Prostate gland (tissue), 2 donors: Measurements from ENCODE around the gene CARS1. TPM values are rescaled to one million over a fixed set of nuclear protein-coding genes. Genes with fewer than 3 reads are reported as not detected.

Source experiments
- DNase-seq: peaks from one replicate; pipeline ENCODE4 v3.0.0-alpha.2; 2019; ENCODE audit warnings: low spot score
- H3K27ac ChIP-seq, 2 donors: fragments of 200-600 bp; sonication (generic); 2 replicates each; pipeline ENCODE4 v1.5.1; 2017 to 2019
- H3K27me3 ChIP-seq: fragments of 200-600 bp; sonication (generic); replicated peaks from 2 replicates; pipeline ENCODE4 v1.5.1; 2019; ENCODE audit not compliant: insufficient read depth
- H3K36me3 ChIP-seq, 2 donors: fragments of 200-600 bp; sonication (generic); 1 replicate in 1 of 2; 2 replicates in 1 of 2; pipeline versions ENCODE4 v1.5.1 to v1.8.1; 2017 to 2019
- H3K4me1 ChIP-seq: fragments of 200-600 bp; sonication (generic); replicated peaks from 2 replicates; pipeline ENCODE4 v1.5.1; 2019
- H3K4me3 ChIP-seq, 2 donors: fragments of 200-600 bp; sonication (generic); 2 replicates each; pipeline ENCODE4 v1.5.1; 2017 to 2019
- H3K9me3 ChIP-seq: fragments of 200-600 bp; sonication (generic); 2 replicates; pipeline ENCODE4 v1.5.1; 2017
- POLR2A ChIP-seq: fragments of 450-650 bp; IDR thresholded peaks from one replicate; pipeline ENCODE4 v1.6.1; 2016; ENCODE audit warnings: antibody characterized with exemption, mild to moderate bottlenecking
- POLR2AphosphoS5 ChIP-seq: sonication (generic); formaldehyde crosslinking; IDR thresholded peaks from one replicate; pipeline ENCODE4 v1.6.1; 2017; ENCODE audit warnings: antibody characterized with exemption
- WGBS: methylation state at CpG from one replicate; pipeline ENCODE4 v1.1.5; 2018; 5-methylcytosine and 5-hydroxymethylcytosine counted together
- intact Hi-C: fragments of 100-400 bp; cut with DNase I; formaldehyde crosslinking; loops from one replicate; pipeline ENCODE4 v1.14.2; 2022
- total RNA-seq, 2 donors: library from RNA; depleted of rRNA; stranded (reverse); fragments of >200 nt; gene quantifications; one replicate each; pipeline ENCODE4 v1.1.0, GENCODE V29; 2016
- TF ChIP-seq, protein P1 (sequence below), 4 experiments: fragments of 200-600 bp in 2 of 4; fragments of 450-650 bp in 2 of 4; sonication (generic) in 2 of 4; IDR thresholded peaks; 1 replicate in 3 of 4; 2 replicates in 1 of 4; pipeline ENCODE4 v1.5.1; 2016 to 2019; ENCODE audit warnings: antibody characterized with exemption in 4 of 4, mild to moderate bottlenecking in 2 of 4, moderate library complexity in 2 of 4

CARS1 gene
- total RNA-seq, 2 donors from 2014 or later: 25.6 to 28.9 TPM

DNA sequence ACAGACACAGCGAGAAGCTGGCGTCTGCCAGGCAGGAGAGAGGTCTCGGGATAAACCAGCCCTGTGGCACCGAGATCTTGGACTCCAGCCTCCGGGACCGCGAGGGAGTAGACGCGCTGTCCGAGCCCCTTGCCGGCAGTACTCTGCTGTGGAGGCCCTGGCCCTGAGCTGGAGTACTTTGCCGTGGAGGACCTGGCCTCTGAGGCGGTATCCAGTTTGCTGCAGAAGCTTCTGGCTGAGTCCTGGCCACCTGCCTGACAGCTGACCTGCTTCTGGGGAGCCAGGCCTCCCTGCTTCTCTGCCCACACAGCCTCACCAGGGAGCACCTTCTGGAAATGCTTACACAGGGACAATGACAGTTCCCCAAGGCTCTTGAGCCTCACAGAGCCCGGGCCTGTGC, 31.6 kb upstream of the CARS1 start:
- H3K36me3 ChIP-seq: peaks cover 0 to 5% of the 10 kb centered on the region in 2 donors
- H3K9me3 ChIP-seq: no peaks in the 10 kb centered on the region
- H3K27ac ChIP-seq: no peak overlapping the region
- no peak overlapping the region for H3K4me3 ChIP-seq
- intact Hi-C loops: no loop called here
- DNase-seq: no peak
- H3K27me3 ChIP-seq: no peaks in the 10 kb centered on the region
- WGBS: 83% methylated on average over 12 of the region's 14 CpGs
- no peaks in the 10 kb centered on the region for H3K4me1 ChIP-seq
- TF ChIP-seq, protein P1, sequence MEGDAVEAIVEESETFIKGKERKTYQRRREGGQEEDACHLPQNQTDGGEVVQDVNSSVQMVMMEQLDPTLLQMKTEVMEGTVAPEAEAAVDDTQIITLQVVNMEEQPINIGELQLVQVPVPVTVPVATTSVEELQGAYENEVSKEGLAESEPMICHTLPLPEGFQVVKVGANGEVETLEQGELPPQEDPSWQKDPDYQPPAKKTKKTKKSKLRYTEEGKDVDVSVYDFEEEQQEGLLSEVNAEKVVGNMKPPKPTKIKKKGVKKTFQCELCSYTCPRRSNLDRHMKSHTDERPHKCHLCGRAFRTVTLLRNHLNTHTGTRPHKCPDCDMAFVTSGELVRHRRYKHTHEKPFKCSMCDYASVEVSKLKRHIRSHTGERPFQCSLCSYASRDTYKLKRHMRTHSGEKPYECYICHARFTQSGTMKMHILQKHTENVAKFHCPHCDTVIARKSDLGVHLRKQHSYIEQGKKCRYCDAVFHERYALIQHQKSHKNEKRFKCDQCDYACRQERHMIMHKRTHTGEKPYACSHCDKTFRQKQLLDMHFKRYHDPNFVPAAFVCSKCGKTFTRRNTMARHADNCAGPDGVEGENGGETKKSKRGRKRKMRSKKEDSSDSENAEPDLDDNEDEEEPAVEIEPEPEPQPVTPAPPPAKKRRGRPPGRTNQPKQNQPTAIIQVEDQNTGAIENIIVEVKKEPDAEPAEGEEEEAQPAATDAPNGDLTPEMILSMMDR (IDR thresholded peaks at IDR 0.05): no peak
- TF ChIP-seq POLR2A: no peak
- TF ChIP-seq POLR2AphosphoS5: no peak

DNA sequence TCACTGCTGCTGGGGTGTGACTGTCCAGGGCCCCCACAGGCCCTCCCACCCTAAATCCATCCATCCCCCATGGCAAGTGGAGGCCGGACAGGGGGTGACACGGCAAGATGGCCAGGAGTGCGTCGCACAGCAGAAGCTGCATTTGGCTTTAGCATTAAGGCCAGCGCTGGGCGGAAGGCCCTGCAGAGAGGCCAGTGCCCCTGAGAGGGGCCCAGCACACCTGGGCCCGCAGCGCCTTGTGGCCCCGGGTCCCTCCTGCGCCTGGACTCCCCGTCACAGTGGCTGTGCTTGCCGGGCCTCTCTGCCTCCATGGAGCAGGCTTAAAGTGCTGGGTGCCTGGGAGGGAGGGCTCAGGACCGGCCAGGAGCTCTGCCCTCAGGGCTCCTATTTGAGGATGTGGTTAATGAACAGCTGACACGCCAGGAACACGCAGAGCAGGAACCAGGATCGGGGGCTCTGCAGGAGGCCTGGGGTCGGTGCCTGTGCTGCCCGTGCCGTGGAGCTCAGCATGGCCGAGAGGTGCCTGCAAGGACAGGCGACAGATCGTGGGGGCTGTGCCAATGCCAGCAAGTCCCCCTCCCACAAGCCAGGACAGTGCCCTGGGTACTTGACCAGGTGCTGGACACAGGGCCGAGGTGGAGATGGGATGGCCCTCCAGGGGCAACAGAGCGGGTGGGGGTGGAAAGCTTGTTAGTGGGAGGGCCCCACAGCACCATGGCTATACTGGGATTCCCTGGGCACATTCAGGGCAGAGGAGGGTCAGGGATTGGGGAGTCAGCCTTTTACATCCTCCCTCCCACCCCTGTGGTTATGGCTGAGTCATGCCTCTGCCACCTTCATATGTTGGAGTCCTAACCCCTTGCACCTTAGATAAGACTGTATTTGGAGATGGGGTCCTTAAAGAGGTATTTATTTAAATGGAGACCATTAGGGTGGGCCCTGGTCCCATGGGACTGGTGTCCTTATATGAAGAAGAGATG, 30.9 kb upstream of the CARS1 start:
- H3K27ac ChIP-seq: no peak overlapping the region
- intact Hi-C loops: no loop called here
- no peaks in the 10 kb centered on the region for H3K9me3 ChIP-seq
- H3K27me3 ChIP-seq: no peaks in the 10 kb centered on the region
- DNase-seq: no peak
- H3K4me3 ChIP-seq: no peak overlapping the region
- H3K4me1 ChIP-seq: no peaks in the 10 kb centered on the region
- 84% methylated on average over 16 of the region's 24 CpGs for whole genome bisulfite sequencing
- peaks cover 0 to 5% of the 10 kb centered on the region in 2 donors for H3K36me3 ChIP-seq
- TF ChIP-seq POLR2A: no peak
- TF ChIP-seq, protein P1 (IDR thresholded peaks at IDR 0.05): no peak
- TF ChIP-seq POLR2AphosphoS5: no peak

DNA sequence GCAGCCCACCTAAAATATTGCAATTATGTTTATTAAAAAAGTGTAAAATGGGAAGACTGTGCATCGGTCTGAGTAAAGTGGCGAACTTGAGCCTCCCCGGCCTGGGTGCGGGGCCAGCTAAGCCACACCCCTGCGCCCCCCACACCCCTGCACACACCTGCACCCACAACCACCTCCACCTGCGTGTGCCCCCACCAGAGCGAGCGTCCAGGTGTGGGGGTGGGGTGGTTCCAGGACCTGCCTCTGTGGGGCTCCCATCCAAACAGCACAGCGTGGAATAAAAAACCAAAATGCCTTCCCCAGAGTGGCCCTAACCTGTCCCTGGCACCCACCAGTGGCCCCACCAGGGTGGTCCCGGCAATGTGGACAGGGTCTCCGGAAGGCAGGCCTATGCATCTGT, 30.1 kb upstream of the CARS1 start:
- no peak for TF ChIP-seq POLR2A
- TF ChIP-seq POLR2AphosphoS5: no peak
- TF ChIP-seq, protein P1 (IDR thresholded peaks at IDR 0.05): no peak
- intact Hi-C loops: no loop called here
- H3K4me3 ChIP-seq: no peak overlapping the region
- 95% methylated on average over 10 of the region's 11 CpGs for WGBS
- H3K9me3 ChIP-seq: no peaks in the 10 kb centered on the region
- H3K27me3 ChIP-seq: no peaks in the 10 kb centered on the region
- peaks cover 0 to 5% of the 10 kb centered on the region in 2 donors for H3K36me3 ChIP-seq
- no peaks in the 10 kb centered on the region for H3K4me1 ChIP-seq
- DNase-seq: no peak
- H3K27ac ChIP-seq: no peak overlapping the region

DNA sequence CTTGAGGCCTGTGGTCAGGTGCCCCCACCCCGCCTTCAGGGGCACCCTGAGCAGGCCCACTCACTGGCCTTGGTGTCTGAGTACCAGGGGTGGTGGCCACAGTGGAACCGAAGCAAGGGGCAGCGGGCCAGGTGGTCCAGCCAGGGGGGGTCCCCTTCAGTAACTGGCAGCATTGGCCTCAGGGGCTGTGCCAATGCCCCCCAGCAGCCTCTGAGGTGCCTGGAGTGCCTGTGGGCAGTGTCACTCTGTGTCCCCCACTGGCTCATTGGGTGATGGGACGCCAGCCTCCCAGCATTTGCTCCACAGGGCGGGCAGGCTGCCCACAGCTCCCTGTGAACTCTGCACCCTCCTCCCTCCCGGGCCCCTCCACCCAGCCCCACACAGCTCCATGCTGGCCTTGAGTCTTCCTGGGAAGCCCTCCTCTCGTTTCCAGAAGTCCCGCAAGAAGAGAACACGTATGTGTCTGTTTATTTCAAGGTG, 29.5 kb upstream of the CARS1 start:
- H3K4me1 ChIP-seq: no peaks in the 10 kb centered on the region
- H3K9me3 ChIP-seq: no peaks in the 10 kb centered on the region
- intact Hi-C loops: no loop called here
- DNase-seq: no peak
- no peaks in the 10 kb centered on the region for H3K27me3 ChIP-seq
- no peak overlapping the region for H3K4me3 ChIP-seq
- WGBS: 59% methylated on average over 9 of the region's 9 CpGs
- TF ChIP-seq POLR2AphosphoS5 (no peak), POLR2A (no peak)
- TF ChIP-seq, protein P1 (IDR thresholded peaks at IDR 0.05): no peak
- peaks cover 0 to 5% of the 10 kb centered on the region in 2 donors for H3K36me3 ChIP-seq
- no peak overlapping the region for H3K27ac ChIP-seq

DNA sequence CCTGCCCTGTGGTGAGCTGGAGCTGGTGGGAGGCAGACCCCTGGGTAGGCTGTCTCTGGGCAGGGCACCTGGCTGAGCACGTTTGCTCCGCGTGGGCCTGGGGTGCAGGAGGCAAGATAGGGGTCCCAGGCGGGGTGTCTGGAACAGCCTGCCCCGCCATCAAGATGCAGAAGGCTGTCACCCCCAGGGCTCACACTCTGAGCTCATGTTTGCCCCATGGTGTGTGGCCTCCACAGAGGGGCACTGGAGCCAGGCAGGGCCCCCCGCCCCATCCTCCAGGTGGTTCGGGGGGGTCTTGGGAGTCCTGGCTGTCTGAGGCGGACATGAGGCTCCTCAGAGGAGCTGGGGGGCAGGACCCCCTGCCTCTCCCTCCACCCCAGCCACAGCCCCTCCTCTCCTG, 28.9 kb upstream of the CARS1 start:
- Histone ChIP-seq H3K4me3 (no peak overlapping the region), H3K27me3 (no peaks in the 10 kb centered on the region), H3K36me3 (peaks cover 0 to 5% of the 10 kb centered on the region in 2 donors), H3K9me3 (no peaks in the 10 kb centered on the region), H3K4me1 (no peaks in the 10 kb centered on the region), H3K27ac (no peak overlapping the region)
- TF ChIP-seq POLR2A (no peak), POLR2AphosphoS5 (no peak)
- TF ChIP-seq, protein P1 (IDR thresholded peaks at IDR 0.05): no peak
- intact Hi-C loops: no loop called here
- WGBS: 62% methylated on average over 6 of the region's 8 CpGs
- no peak for DNase-seq
